Naive thymus-derived CD4-positive, alpha-beta T cell (primary cell): ENCODE data around the gene AFMID. TPM values are rescaled to one million over a fixed set of nuclear protein-coding genes. Genes with fewer than 3 reads are reported as not detected.

Experiments used
- ATAC-seq: fragments of 150-1000 bp; cut with Tn5 transposase; 2 replicates; pipeline ENCODE4 v1.10.0; 2021; ENCODE audit warnings: mild to moderate bottlenecking, moderate library complexity
- CTCF ChIA-PET: fragments of 350-600 bp; sonication (Branson Sonifier 250); formaldehyde crosslinking; loops from one replicate; lab custom pipeline; 2021; ENCODE audit warnings: antibody characterized with exemption; lab: Charles Lee
- POLR2A ChIA-PET: fragments of 350-600 bp; sonication (Branson Sonifier 250); formaldehyde crosslinking; loops from one replicate; lab custom pipeline; 2021; ENCODE audit warnings: antibody characterized with exemption, inconsistent platforms; lab: Charles Lee
- DNase-seq, 9 donors: peaks; one replicate each; pipeline versions ENCODE4 v3.0.0 to v3.0.0-alpha.2; 2020 to 2022; ENCODE audit warnings: mixed read lengths in 1 of 9
- H3K27ac ChIP-seq: one replicate; pipeline ENCODE4 v1.7.0; 2013; ENCODE audit warnings: mild to moderate bottlenecking, low read depth, low read length, moderate library complexity
- H3K27me3 ChIP-seq, 2 donors: one replicate each; pipeline ENCODE4 v1.7.0; 2013; ENCODE audit warnings: low read length in 2 of 2, mild to moderate bottlenecking in 2 of 2, moderate library complexity in 2 of 2; ENCODE audit not compliant: control insufficient read depth in 2 of 2, insufficient read depth in 2 of 2
- H3K36me3 ChIP-seq, 3 experiments: 1 replicate in 2 of 3; 2 replicates in 1 of 3; pipeline ENCODE4 v1.7.0; 2013; ENCODE audit warnings: low read length in 3 of 3, mild to moderate bottlenecking in 3 of 3, moderate library complexity in 1 of 3; ENCODE audit not compliant: insufficient read depth in 3 of 3, control insufficient read depth in 2 of 3
- H3K4me1 ChIP-seq, 2 donors: one replicate each; pipeline ENCODE4 v1.7.0; 2013; ENCODE audit warnings: low read length in 2 of 2, mild to moderate bottlenecking in 2 of 2, moderate library complexity in 1 of 2; ENCODE audit not compliant: control insufficient read depth in 2 of 2, insufficient read depth in 2 of 2
- H3K4me3 ChIP-seq: 2 replicates; pipeline ENCODE4 v1.7.0; 2013; ENCODE audit warnings: mild to moderate bottlenecking, low read length
- H3K9me3 ChIP-seq, 3 experiments: 1 replicate in 2 of 3; 2 replicates in 1 of 3; pipeline ENCODE4 v1.7.0; 2013; ENCODE audit warnings: low read length in 3 of 3; ENCODE audit not compliant: control insufficient read depth in 2 of 3
- H3K27ac Mint-ChIP-seq, 9 donors: one replicate each; pipeline ENCODE4 v1.8.0; 2020 to 2022; ENCODE audit warnings: mixed read lengths in 9 of 9, mild to moderate bottlenecking in 8 of 9, moderate library complexity in 5 of 9, inconsistent platforms in 2 of 9
- H3K27me3 Mint-ChIP-seq, 5 donors: one replicate each; pipeline ENCODE4 v1.8.0; 2021 to 2022; ENCODE audit warnings: mixed read lengths in 5 of 5, mild to moderate bottlenecking in 1 of 5
- H3K36me3 Mint-ChIP-seq, 5 donors: one replicate each; pipeline ENCODE4 v1.8.0; 2020 to 2022; ENCODE audit warnings: mixed read lengths in 5 of 5, mild to moderate bottlenecking in 3 of 5, inconsistent platforms in 1 of 5
- H3K4me1 Mint-ChIP-seq, 7 donors: one replicate each; pipeline ENCODE4 v1.8.0; 2020 to 2022; ENCODE audit warnings: mixed read lengths in 7 of 7, mild to moderate bottlenecking in 3 of 7, inconsistent platforms in 1 of 7
- H3K4me3 Mint-ChIP-seq, 10 donors: one replicate each; pipeline ENCODE4 v1.8.0; 2020 to 2022; ENCODE audit warnings: mild to moderate bottlenecking in 10 of 10, mixed read lengths in 10 of 10, moderate library complexity in 6 of 10, inconsistent platforms in 2 of 10
- H3K9me3 Mint-ChIP-seq, 11 donors: one replicate each; pipeline ENCODE4 v1.8.0; 2020 to 2022; ENCODE audit warnings: mixed read lengths in 11 of 11, mild to moderate bottlenecking in 4 of 11, inconsistent platforms in 1 of 11, moderate library complexity in 1 of 11
- intact Hi-C, 2 donors: fragments of 100-400 bp; cut with micrococcal nuclease; formaldehyde crosslinking; loops; one replicate each; pipeline ENCODE4 v1.15.1; 2023
- polyA plus RNA-seq, 2 donors: library from polyadenylated mRNA; unstranded; fragments of 300-500 nt; fragmentation: Illumina TruSeq; gene quantifications; one replicate each; pipeline ENCODE4 v1.2.3, GENCODE V29; 2021
- total RNA-seq, 6 experiments: library from RNA in 5 of 6; stranded (reverse) in 5 of 6; gene quantifications; 1 replicate in 5 of 6; 2 replicates in 1 of 6; pipeline ENCODE4 v1.2.3 and lab custom pipeline; 2021 to 2026

AFMID gene
- total and polyA plus RNA-seq, 7 experiments from 2014 or later, result 0.99 to 19.2 (median 1.8) TPM

GRCh38 chr17:78227455-78227916 is 40.3 kb downstream of the AFMID start:
- Histone ChIP-seq H3K9me3 (no peaks in the 10 kb centered on the region), H3K4me3 (no peak overlapping the region), H3K36me3 (no peaks in the 10 kb centered on the region), H3K4me1 (peaks cover 0 to 15% of the 10 kb centered on the region in 2 donors), H3K27ac (no peak overlapping the region), H3K27me3 (peaks cover 4 to 13% of the 10 kb centered on the region in 2 donors)
- CTCF ChIA-PET, result no interaction called here
- Mint-ChIP-seq H3K27me3 (peaks cover 6 to 37% (median 20%) of the 10 kb centered on the region in 5 donors), H3K36me3 (peaks cover 0 to 4% (median 0%) of the 10 kb centered on the region in 5 donors), H3K9me3 (no peaks in the 10 kb centered on the region), H3K27ac (no peak overlapping the region), H3K4me1 (peaks cover 4 to 26% (median 16%) of the 10 kb centered on the region in 7 donors), H3K4me3 (no peak overlapping the region)
- ATAC-seq (peak; percentile 64), DNase-seq (no peak)
- intact Hi-C loops, result no loop called here
- POLR2A ChIA-PET, result no interaction called here

- POLR2A ChIA-PET, result no interaction called here
- H3K4me1 ChIP-seq, result peaks cover 0 to 12% of the 10 kb centered on the region in 2 donors
Observed at GRCh38 chr17:78228176-78228575, 41.0 kb downstream of the AFMID start.

GRCh38 chr17:78230252-78230962 is 43.2 kb downstream of the AFMID start:
- intact Hi-C loops, result no loop called here

More at GRCh38 chr17:78228176-78228575, 41.0 kb downstream of the AFMID start:
- Mint-ChIP-seq H3K4me3 (no peak overlapping the region), H3K4me1 (peaks cover 4 to 24% (median 14%) of the 10 kb centered on the region in 7 donors), H3K27ac (no peak overlapping the region), H3K27me3 (peaks cover 11 to 44% (median 25%) of the 10 kb centered on the region in 5 donors), H3K36me3 (peaks cover 0 to 4% (median 0%) of the 10 kb centered on the region in 5 donors), H3K9me3 (no peaks in the 10 kb centered on the region)
- Histone ChIP-seq H3K36me3 (no peaks in the 10 kb centered on the region), H3K9me3 (no peaks in the 10 kb centered on the region), H3K27me3 (peaks cover 4 to 17% of the 10 kb centered on the region in 2 donors), H3K27ac (no peak overlapping the region), H3K4me3 (no peak overlapping the region)
- intact Hi-C loops, result no loop called here
- DNase-seq (no peak), ATAC-seq (no peak)
- CTCF ChIA-PET, result no interaction called here

GRCh38 chr17:78230996-78231935 is 44.1 kb downstream of the AFMID start, which contains the start of gene TMEM235:
TSS of gene TMEM235 (plus strand) at chr17:78231631. CDS start at chr17:78232024, 393 bp downstream.
- peaks cover 0 to 10% of the 10 kb centered on the region in 2 donors for H3K4me1 ChIP-seq
- intact Hi-C loops, result no loop called here
- peaks cover 11 to 45% (median 27%) of the 10 kb centered on the region in 5 donors for H3K27me3 Mint-ChIP-seq
- DNase-seq, result no peak
- H3K27ac Mint-ChIP-seq, result no peak within 1 kb of the TSS
- H3K9me3 ChIP-seq, result no peaks in the 10 kb centered on the region
- H3K27ac ChIP-seq, result no peak within 1 kb of the TSS
- CTCF ChIA-PET, result no interaction called here
- H3K4me3 ChIP-seq, result no peak within 1 kb of the TSS
- H3K4me3 Mint-ChIP-seq, result peak within 1 kb of the TSS in 6 of 10 donors; percentile 11 to 63 (median 52)
- H3K27me3 ChIP-seq, result peaks cover 4 to 17% of the 10 kb centered on the region in 2 donors
- no peaks in the 10 kb centered on the region for H3K36me3 ChIP-seq
- POLR2A ChIA-PET, result no interaction called here
- H3K9me3 Mint-ChIP-seq, result peaks cover 0 to 1% (median 0%) of the 10 kb centered on the region in 11 donors
- H3K4me1 Mint-ChIP-seq, result peaks cover 0 to 15% (median 10%) of the 10 kb centered on the region in 7 donors
- peaks cover 0 to 4% (median 0%) of the 10 kb centered on the region in 5 donors for H3K36me3 Mint-ChIP-seq
- ATAC-seq, result no peak

More at GRCh38 chr17:78230252-78230962, 43.2 kb downstream of the AFMID start:
- no peak overlapping the region for H3K27ac ChIP-seq
- Mint-ChIP-seq H3K27ac (no peak overlapping the region), H3K27me3 (peaks cover 11 to 45% (median 27%) of the 10 kb centered on the region in 5 donors), H3K9me3 (peaks cover 0 to 1% (median 0%) of the 10 kb centered on the region in 11 donors), H3K4me1 (peaks cover 0 to 15% (median 10%) of the 10 kb centered on the region in 7 donors), H3K4me3 (peak overlapping the region in 2 of 10 donors; percentile 42 to 58), H3K36me3 (peaks cover 0 to 4% (median 0%) of the 10 kb centered on the region in 5 donors)
- no peak overlapping the region for H3K4me3 ChIP-seq
- H3K36me3 ChIP-seq, result no peaks in the 10 kb centered on the region
- DNase-seq (no peak), ATAC-seq (no peak)
- POLR2A ChIA-PET, result interaction anchor here (0.5 kb wide), 1 partner anchor 635 kb away, joined by 3 read pairs; no protein-coding TSS in a partner anchor
- H3K4me1 ChIP-seq, result peaks cover 0 to 10% of the 10 kb centered on the region in 2 donors
- no peaks in the 10 kb centered on the region for H3K9me3 ChIP-seq
- CTCF ChIA-PET, result interaction anchor here (1.6 kb wide), 1 partner anchor 19 kb away, joined by 3 read pairs; no protein-coding TSS in a partner anchor
- peaks cover 4 to 17% of the 10 kb centered on the region in 2 donors for H3K27me3 ChIP-seq

- Histone ChIP-seq H3K36me3 (no peaks in the 10 kb centered on the region), H3K27me3 (peaks cover 4 to 17% of the 10 kb centered on the region in 2 donors), H3K4me1 (peaks cover 0 to 6% of the 10 kb centered on the region in 2 donors), H3K9me3 (no peaks in the 10 kb centered on the region), H3K27ac (no peak overlapping the region), H3K4me3 (no peak overlapping the region)
- Mint-ChIP-seq H3K27me3 (peaks cover 11 to 45% (median 27%) of the 10 kb centered on the region in 5 donors), H3K9me3 (peaks cover 0 to 1% (median 0%) of the 10 kb centered on the region in 11 donors), H3K36me3 (peaks cover 0 to 4% (median 0%) of the 10 kb centered on the region in 5 donors), H3K4me3 (peak overlapping the region in 7 of 10 donors; percentile 4 to 63 (median 39)), H3K4me1 (peaks cover 0 to 9% (median 4%) of the 10 kb centered on the region in 7 donors), H3K27ac (no peak overlapping the region)
- POLR2A ChIA-PET, result no interaction called here
- CTCF ChIA-PET, result interaction anchor here (0.6 kb wide), 1 partner anchor 899 kb away, joined by 3 read pairs; no protein-coding TSS in a partner anchor
- DNase-seq (peak in 1 of 9 donors; percentile 46), ATAC-seq (peak; percentile 70)
- intact Hi-C loops, result no loop called here
Observed at GRCh38 chr17:78231991-78232858, 45.1 kb downstream of the AFMID start.
